Left renal pelvis (tissue), 4 donors: ENCODE data around the gene LYPD3. TPM values are rescaled to one million over a fixed set of nuclear protein-coding genes. Genes with fewer than 3 reads are reported as not detected.
"Not testable (repeated sequence)": the region's sequence is repeated elsewhere in the genome, so short reads cannot be mapped to it uniquely, and the experiment has no call there.

Experiments
- DNase-seq, 4 donors: peaks; one replicate each; pipeline ENCODE4 v3.0.0-alpha.2; 2013; ENCODE audit warnings: low read depth in 4 of 4, low spot score in 3 of 4
- polyA plus RNA-seq, 4 donors: library from polyadenylated mRNA; unstranded; fragments of 120-200 nt; gene quantifications; one replicate each; pipeline ENCODE4 v1.2.1, GENCODE V29; 2013; ENCODE audit not compliant: insufficient read length in 4 of 4

Gene LYPD3
- 1 to 10 TPM; 1.3 to 4.1 (median 2.7) TPM for polyA plus RNA-seq

- DNase-seq, result no peak
These were observed at the start of gene LYPD3 for GRCh38 chr19:43465468-43466120. TSS of gene LYPD3 (minus strand) at chr19:43465608. CDS start at chr19:43465571, 37 bp downstream.

DNA sequence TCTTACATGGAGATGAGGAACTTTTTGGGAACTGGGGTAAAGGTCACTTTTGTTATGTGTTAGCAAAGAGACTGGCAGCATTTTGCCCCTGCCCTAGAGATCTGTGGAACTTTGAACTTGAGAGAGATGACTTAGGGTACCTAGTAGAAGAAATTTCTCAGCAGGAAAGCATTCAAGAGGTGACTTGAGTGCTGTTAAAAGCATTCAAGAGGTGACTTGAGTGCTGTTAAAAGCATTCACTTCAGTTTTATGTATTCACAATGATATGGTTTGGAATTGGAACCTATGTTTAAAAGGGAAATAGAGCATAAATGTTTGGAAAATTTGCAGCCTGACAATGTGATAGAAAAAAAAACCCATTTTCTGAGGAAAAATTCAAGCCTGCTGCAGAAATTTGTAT, 47.0 kb upstream of the LYPD3 start:
- not testable (repeated sequence) for DNase-seq

- no peak for DNase-seq
These were observed 45.9 kb upstream of the LYPD3 start for GRCh38 chr19:43511324-43511723.

- DNase-seq, result no peak
These were observed 45.3 kb upstream of the LYPD3 start for GRCh38 chr19:43510713-43511112.

- no peak for DNase-seq
These were observed 42.5 kb upstream of the LYPD3 start for GRCh38 chr19:43507880-43508279.

DNA sequence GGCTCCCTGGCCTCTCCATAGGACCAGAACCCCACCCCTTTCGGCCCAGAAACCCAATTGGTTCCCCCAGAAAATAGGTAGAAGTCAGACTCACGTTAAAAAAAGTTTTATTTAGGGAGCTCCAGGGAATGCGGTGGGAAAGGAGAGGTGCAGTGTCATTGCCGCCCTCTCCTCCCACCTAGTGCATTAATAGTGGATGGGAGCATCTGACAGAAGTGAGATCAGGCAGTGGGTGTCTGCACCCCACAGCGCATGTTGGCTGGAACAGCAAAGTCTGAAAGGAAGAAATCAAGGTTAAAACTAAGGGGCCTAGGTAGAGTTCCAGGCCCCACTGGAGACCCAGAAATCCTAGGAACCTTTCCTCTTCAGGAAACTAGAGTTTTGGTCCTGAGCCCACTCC, 41.2 kb upstream of the LYPD3 start:
- DNase-seq, result no peak

- no peak for DNase-seq
These were observed 40.5 kb upstream of the LYPD3 start for GRCh38 chr19:43505941-43506340.

GRCh38 chr19:43505186-43505456, 39.7 kb upstream of the LYPD3 start:
- DNase-seq, result no peak

DNA sequence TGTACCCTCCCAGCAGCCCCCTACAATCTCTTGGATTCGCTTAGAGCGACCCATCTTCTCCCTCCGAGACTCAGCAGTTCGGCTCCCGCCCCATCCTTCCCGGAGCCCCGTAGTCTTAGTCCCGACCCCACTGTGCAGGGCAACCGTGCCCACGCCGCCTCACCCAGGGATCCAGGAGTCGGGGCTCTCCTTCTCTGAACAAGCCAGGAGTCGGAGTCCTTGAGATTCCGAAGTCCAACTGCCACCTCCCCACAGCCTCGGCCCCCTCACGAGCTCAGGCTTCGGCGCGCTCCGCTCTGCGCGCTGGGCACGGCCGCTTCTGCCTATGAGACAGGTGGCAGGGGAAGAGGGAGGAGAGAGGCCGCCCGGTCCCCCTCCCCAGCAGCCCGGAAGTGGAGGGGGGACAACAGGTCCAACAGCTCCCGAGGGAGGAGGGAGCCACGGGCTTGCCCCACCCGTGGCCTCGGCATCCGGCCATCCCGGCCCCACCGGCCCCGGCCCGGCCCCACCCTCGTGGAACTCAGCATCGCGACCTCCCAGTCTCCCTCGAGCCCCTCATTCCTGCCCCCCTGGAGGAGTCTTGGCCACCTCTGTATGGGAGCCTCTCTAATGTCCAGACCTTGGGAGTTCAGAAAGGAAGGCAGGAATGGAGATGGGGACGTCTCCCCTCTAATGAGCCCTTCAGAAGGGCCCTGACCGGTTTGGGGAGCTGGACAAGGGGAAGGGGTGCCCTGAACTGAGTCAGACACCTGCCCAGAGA, 39.2 kb upstream of the LYPD3 start, which contains the start of gene PHLDB3:
PHLDB3 (minus strand) TSS at position 321 of the 760 bp plus-strand sequence. CDS start 628 bp downstream, outside the sequence.
- no peak for DNase-seq

DNA sequence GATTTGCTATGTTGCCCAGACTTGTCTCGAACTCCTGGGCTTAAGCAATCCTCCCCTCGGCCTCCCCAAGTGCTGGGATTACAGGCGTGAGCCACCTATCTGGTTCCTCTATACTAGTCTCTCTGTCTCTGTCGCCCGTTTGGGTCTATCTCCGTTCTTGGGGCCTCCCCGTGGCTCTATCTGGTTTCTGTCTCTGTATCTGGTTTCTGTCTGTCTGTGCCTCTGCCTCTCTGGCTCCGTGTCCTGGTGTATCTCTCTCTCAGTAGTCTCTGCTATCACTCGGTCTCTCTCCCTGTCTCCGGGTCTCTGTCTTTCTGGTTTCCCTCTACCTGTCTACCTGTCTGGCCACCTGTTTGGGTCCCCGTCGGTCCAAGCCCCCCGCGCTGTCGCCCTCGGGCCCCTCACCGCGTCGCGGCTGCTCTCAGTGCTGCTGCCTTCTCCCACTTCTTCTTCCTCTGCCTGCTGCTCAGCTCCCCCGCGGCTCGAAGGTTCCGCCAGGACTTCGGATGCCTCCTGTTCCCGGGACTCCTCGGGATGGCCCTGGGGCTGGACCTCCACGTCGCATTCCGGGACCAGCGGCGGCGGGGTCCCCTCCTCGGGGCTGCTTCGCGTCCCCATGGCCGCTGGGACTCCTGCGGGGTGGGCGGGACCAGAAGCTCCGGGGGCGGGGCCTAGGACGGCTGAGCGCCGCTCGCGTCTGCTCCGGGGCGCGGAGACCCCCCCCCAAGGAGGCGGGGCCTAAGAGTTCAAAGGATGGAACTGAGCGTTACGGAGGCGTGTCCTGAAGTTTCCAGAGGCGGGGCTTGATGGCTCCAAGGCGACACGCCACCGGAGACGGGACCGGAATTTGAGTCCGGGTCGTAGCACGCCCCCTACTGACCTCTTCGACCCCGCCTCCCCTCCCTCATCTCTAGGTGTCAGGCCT, 38.4 kb upstream of the LYPD3 start:
- peak; percentile 83 to 89 (median 88) for DNase-seq

GRCh38 chr19:43502419-43502976, 37.1 kb upstream of the LYPD3 start:
- DNase-seq, result no peak

DNA sequence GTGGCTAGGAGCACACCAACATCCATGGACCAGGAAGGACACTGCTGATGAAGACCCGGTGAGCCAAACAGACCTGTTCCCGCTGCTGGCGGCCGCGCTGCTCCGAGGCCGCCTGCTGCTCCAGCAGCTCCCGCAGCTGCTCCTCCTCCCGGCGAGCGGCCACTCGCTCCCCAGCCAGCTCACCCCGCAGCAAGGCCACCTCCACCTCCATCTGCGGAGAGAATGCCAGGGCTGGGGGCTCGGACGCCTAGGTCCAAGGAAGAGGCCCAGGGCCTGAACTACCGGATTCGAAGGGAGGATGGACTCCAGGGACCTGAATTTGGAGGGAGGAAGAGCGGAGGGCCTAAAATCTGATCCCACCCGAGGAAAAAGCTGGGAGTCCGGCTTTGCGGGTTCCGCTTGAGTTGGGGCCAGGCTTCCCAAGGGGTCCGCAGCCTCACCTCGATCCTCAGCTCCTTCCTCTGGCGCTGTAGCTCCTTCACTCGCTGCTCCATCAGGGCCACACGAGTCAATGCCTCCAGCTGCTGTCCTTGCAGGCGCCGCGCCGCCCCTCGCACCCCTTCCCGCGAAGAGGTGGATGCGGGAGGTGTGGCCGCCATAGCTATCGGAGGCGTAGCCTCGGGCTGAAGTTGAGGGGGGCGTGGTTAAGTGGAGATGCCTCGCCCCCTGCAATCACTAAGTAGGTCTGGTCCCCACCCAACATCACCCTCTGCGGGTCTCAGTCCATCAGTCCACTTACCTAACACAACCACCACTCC, 36.4 kb upstream of the LYPD3 start:
- DNase-seq, result no peak

DNA sequence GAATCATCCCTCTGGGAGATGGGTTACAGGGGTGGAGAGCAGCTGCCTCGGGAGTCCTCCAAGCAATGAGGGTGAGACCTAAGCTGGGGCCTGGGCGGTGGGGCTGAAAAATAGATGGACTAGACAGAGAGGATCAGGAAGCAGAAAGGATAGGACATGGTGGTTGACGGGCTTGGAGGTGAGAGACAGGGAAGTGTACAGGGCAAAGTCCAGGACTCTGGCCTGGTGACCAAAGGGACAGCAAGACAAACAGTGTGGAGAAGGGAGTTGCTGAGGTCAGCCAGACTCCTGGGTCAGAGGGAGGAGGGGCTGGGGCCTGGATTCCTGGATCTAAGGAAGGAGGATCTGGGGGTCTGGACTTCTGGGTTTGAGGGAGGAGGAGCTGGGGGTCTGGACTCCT, 33.6 kb upstream of the LYPD3 start:
- no peak for DNase-seq

DNA sequence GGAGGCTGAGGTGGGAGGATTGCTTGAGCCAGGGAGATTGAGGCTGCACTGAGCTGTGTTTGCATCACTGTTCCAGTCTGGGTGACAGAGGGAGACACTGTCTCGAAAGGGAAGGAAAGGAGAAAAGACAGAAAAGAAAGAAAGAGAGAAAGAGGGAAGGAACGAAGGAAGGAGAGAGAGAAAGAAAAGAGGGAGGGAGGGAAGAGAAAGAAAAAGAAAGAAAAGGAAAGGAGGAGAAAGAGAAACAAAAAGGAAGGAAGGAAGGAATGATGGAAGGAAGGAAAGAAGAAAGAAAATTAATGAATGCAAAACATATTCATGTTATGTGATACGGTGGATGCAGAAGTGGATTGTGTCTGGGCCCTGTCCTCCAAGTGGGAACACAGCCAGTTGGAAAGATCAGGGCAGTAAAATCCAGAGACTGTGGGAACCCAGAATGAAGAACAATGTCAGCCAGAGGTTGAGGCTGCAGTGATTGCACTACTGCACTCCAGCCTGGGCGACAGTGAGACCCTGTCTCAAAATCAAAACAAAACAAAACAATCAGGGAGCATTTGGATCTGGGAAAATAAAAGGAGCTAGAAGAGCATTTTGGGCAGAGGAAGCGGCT, 32.9 kb upstream of the LYPD3 start:
- DNase-seq, result no peak

DNA sequence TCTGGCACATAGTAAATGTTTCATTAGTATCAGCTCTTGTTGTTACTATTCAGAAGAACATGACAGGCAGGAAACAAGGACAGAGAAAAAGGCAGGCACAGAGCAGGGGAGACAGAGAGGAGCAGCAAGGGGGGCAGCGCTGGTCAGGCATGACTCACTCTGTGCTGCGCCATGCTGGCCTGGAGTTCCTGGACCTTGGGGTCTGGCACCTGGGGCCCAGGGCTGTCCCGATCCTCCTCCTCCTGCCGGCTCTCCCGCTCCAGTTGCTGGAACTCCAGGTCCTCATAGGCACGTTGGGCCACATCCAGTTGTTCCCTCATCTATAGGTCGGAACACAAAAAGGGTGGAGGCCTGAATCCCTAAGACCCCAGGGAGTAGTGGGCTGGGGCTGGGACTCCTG, 31.6 kb upstream of the LYPD3 start:
- DNase-seq, result no peak

DNA sequence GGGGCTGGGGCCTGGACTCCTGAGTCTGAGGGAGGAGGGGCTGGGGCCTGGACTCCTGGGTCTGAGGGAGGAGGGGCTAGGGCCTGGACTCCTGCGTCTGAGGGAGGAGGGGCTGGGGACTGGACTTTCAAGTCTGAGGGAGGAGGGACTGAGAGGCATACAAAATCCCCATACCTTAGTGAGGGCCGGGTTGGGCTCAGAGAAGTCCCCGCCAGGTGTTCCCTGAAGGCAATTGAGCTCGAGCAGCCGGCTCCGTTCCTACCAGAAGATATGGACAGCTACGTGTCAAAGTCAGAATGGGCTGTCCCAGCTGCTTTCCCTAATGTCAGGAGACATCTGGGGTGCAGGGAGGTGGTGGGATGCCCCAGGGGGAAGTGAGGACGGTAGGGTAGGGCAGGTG, 29.7 kb upstream of the LYPD3 start:
- no peak for DNase-seq

DNA sequence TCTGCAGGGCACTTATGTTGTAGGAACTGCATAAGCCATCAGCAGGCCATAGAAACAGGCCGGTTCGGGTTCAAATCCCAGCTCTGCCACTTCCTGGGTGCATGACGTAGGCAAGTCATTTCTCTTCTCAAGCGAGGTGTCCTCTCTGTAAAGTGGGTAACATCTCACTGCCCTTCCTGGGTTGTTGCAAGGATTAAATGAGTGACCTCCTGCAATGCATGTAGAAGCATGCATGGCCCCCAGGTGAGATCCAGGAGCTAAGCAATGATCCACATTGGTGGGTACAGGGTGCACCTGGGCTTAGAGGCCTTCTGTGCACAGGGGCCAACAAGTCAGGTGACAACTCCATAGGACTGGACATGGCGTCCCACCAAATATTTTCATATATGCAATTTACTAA, 25.4 kb upstream of the LYPD3 start:
- no peak for DNase-seq

- no peak for DNase-seq
These were observed 24.7 kb upstream of the LYPD3 start for GRCh38 chr19:43489979-43490599.

- no peak for DNase-seq
These were observed 23.9 kb upstream of the LYPD3 start for GRCh38 chr19:43489310-43489709.
